SK-N-MC (cell line): ENCODE data around the gene FHIT.

Experiments
- EZH2 ChIP-seq: fragments of 200-600 bp; sonication (generic); IDR thresholded peaks from one replicate; pipeline ENCODE4 v1.6.1; 2017; ENCODE audit warnings: antibody characterized with exemption
- POLR2AphosphoS5 ChIP-seq: IDR thresholded peaks from 2 replicates; pipeline ENCODE4 v1.6.1; 2012; ENCODE audit warnings: mild to moderate bottlenecking, low read depth, low read length, borderline replicate concordance

- TF ChIP-seq POLR2AphosphoS5, result no peak
- no peak for TF ChIP-seq EZH2
These were observed 968.4 kb downstream of the FHIT start for GRCh38 chr3:60282866-60283265.
